HG03095 (cell line): ENCODE results near the gene NOVA2.
A peak's percentile ranks its signal among the peaks of the same experiment; 100 is the strongest.
"Not testable (repeated sequence)": the region's sequence is repeated elsewhere in the genome, so short reads cannot be mapped to it uniquely, and the experiment has no call there.

ENCODE experiments used
- ATAC-seq: cut with Tn5 transposase; IDR thresholded peaks from one replicate; pipeline ENCODE4 v1.9.1; 2021; ENCODE audit warnings: moderate library complexity; ENCODE audit not compliant: unreplicated experiment

NOVA2 gene

DNA sequence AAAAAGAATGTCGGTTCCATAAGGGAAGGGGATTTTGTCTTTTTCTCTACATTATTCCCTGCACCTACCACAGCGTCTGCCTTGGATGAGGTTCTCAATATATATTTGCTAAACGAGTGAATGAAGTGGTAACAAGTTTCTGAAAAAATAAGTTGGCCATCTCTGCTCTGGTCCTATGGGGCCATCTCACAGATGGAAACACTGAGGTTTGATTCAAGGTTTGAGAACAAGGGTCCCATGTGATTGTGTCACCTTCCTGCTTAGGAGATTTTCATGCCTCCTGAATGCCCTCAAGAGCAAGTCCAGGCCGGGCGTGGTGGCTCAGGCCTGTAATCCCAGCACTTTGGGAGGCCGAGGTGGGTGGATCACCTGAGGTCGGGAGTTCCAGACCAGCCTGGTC, 74.4 kb downstream of the NOVA2 start:
- no peak for ATAC-seq

DNA sequence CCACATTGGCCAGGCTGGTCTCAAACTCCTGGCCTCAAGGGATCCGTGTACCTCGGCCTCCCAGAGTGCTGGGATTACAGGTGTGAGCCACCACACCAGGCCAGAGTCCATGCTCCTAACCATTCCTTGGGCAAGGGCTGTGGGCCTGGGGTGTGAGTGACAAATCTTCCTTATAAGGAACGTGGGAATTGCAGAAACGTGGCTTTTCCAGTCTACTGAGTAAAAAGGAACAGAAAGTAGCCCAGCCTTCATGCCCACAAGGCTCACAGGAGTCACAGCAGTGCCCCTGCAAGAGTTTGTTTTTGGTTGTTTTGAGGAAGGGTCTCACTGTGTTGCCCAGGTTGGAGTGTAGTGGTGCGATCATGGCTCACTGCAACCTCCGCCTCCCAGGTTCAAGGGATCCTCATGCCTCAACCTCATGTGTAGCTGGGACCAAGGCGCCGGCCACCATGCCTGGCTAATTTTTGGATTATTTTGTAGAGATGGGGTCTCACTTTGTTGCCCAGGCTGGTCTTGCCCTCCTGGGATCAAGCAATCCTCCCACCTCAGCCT, 76.3 kb downstream of the NOVA2 start:
- no peak for ATAC-seq

DNA sequence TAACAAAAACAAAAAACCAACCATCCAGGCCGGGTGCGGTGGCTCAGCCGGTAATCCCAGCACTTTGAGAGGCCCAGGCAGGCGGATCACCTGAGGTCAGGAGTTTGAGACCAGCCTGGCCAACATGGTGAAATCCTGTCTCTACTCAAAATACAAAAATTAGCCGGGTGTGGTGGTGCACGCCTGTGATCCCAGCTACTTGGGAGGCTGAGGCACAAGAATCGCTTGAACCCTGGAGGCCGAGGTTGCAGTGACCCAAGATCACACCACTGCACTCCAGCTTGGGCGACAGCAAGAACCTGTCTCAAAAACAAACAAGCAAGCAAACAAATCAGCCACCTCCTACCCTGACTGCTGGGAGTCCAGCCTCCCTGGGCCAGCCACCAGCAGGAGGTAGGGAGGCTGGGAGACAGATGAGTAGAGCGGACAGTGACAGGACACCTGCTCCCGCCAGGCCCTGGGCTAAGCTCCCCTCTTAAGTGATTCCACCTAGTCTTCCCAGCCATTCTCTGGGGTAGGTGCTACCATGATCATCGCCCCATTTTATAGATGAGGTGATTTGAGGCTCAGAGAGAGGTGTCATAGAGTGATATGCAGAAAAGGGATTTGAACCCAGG, 77.6 kb downstream of the NOVA2 start:
- not testable (repeated sequence) for ATAC-seq

DNA sequence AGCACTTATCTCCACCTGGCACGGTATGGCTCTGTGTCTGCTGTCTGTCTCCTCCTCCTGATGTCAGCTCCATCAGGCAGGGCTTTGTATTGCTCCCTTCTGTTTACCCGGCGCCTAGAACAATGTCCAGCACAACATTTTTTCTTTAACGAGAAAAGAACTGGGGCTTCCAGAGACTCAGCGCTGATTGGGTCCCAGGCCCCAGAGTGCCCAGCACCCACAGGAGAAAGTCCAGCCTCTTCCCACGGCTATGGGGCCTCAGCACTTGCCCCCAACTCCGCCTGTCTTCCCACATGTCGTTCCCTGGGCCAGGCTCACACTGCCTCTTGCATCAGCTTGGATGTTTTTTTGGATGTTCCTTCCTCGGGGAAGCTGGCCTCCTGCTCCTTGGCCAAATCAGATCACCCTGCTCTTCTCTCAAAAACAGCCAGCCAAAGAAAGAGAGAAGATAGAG, 78.1 kb downstream of the NOVA2 start:
- no peak for ATAC-seq

DNA sequence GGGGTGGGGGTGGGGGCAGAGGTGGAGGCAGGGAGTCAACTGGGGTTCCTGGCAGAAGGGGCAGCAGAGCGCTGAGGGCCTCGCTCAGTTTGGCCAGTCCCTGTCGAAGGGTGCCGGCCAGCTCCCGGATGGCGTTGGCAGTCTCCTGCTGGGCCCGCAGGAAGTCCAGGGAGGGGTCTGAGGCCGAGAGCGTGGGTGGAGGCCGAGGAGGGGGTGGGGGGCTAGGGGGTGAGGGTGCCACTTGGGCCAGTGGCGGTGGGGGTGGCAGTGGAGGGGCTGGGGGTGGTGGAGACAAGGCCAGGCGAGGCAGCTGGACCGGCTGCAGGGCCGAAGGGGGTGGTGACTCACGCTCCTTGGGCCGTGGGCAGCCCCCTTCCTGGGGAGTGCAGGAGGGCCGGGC, 82.8 kb downstream of the NOVA2 start:
- ATAC-seq = no peak

DNA sequence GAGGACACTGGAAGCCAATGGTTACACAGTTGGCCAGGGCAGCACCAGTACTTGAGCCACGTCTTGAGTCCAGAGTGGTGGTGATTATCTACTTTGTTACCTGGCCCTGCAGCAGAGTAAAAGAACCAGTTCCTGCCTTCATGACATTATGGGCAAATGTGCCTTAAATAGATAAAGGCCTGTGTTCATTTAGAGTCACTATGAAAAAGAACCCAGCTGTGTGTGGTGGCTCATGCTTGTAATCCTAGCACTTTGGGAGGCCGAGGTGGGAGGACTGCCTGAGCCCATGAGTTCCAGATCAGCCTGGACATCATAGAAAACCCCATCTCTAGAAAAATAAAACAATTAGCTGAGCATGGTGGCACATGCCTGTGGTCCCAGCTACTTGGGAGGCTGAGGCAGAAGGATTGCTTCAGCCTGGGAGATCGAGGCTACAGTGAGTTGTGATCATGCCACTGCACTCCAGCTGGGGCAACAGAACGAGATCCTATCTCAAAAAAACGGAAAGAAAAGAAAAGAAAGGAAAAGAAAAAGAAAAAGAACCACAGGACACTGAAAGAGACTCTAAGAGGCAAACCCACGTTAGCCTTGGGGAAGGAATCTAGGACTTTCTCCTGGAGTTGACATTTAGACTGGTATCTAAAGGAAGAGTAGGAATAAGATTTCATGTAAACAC, 84.3 kb downstream of the NOVA2 start:
- ATAC-seq = no peak

DNA sequence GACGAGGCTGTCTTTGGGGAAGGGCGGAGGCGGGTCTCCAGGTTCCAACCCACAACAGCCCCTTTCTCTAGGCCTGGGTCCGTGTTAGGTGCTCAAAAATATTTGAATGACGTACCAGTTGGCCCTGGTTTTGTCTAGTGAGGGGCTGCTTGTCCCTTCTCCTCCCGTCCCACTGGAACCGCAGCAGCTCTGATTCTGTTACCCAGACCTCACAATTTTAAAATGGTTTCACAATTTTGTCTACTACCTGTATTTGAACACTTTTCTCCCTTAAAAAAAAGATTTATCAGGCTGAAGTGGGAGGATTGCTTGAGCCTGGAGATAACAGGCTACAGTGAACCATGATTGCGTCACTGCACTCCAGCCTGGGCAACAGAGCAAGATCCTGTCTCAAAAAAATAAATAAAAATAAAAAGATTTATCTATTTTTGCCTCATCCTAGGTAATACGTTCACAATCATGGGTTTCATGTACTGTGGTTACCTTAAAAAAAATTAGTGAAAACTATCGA, 86.4 kb downstream of the NOVA2 start:
- no peak for ATAC-seq

DNA sequence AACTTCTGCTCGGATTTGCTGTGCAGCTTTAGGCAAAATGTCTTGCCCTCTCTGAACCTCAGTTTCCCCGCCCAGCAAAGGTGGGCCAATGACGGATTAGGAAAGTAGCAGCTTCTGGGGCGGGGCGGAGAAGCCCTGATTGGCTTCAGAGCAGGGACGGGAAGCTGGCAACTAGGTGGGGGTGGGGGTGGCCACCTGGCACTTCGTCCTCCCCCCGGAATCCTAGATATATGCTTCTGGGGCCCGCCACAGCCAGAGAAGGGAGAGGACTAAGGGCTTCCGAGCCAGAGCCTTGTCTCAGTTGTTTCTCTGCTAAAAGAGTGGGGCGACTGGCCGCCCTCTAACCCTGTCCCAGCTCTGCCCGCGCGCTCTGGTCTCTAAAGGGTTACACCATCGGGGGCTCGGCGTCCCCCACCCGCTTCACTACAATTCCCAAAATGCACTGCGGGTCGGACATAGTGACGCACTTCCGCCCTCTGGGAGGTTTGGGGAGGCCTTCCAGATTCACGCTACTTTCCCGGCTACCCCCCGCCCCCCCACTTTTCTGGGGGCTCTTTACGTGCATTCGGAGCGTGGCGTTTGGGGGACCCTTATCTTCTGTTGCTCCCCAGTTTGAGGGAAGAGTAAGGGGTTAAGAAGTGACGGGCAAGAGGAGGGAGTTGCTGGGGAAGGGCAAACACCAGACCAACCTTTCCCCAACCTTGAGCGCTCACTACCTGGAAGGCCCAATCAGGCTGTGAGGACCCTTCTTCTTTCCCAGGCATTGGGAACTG, 87.1 kb downstream of the NOVA2 start:
- ATAC-seq = peak; percentile 46

DNA sequence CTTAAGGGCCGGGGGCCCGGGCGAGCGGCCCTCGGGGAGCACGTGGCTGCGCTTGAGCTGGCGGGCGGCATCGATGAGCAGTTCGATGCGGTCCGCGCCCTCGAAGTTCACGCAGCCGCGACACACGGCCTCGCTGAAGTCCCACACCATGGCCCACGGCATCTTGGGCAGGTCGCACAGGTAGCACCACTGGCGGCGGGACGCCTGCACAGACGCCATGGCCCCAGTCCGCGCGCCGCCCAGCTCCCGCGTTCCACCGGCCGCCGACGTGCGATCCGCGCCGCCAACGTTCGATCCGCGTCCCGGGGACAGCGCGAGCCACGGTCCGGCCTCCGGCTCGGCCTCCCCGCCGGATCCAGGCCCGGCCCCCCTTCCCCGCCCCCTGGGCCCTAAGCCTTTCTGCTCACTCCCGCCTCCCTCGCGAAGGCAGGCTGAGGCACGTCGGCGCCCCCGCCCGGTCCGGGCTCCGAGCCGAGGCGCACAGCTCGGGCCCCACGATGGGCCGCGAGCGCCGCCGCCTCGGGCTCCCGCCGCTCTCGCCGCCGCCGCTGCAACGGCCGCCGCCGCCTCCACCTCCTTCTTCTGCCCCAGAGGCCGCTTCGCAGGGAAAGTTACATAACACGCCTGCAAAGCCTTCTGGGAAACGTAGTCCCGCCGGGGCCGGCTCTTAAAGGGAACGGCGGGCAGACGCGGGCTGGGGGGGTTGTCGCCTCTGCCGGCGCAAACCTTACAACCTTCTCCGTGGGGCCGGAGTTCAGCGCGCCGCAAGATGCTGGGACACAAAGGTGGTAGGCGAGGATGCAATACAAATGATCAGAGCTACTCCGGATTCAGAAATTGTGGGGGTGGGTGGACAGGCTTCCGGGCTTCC, 87.9 kb downstream of the NOVA2 start, which contains the start of gene IRF2BP1:
Gene IRF2BP1, minus strand, starts transcription at position 586 of the 871 bp plus-strand sequence. Its CDS starts 367 bp downstream, at position 219.
- peak; percentile 31 for ATAC-seq

DNA sequence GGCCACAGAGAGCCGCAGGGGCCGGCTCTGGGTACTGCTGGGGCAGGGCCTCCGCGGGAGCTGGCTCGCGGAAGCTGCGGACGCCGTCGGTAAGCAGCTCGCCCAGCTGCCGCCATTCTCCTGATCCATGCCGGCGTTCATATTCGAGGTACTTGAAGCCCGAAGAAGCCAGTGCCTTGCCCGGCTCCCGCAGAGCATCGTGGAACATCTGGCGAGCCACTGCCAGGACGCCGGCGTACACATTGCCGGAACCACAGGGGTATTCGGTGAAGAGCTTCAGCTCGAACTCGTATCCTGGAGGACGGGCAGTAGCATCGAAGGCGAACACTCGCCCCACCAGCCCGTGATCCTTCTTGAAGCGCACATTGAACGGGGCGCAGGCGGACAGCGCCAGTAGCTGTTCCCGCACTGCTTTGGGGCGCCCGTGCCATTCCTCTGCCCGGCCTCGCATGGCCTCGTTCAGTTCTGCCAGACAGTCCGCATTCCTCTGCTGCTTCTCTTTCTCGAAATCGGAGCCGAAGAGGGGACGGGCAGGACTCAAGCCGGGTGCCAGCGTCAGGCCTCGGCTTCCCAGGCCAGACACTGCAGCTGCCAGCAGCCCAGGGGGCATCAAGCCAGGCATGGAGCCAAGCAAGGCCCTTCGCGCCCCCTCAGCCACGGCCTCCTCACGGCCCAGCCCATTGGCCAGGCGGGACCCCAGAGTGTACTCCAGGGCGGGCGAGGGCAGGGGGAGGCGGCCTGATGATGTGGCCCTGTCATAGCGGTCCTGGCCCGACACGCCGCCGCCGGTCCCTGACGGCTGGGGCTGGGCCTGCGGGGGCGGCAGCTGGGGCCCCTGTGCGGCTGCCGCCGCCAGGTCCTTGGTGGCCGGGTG, 88.7 kb downstream of the NOVA2 start:
- no peak for ATAC-seq

DNA sequence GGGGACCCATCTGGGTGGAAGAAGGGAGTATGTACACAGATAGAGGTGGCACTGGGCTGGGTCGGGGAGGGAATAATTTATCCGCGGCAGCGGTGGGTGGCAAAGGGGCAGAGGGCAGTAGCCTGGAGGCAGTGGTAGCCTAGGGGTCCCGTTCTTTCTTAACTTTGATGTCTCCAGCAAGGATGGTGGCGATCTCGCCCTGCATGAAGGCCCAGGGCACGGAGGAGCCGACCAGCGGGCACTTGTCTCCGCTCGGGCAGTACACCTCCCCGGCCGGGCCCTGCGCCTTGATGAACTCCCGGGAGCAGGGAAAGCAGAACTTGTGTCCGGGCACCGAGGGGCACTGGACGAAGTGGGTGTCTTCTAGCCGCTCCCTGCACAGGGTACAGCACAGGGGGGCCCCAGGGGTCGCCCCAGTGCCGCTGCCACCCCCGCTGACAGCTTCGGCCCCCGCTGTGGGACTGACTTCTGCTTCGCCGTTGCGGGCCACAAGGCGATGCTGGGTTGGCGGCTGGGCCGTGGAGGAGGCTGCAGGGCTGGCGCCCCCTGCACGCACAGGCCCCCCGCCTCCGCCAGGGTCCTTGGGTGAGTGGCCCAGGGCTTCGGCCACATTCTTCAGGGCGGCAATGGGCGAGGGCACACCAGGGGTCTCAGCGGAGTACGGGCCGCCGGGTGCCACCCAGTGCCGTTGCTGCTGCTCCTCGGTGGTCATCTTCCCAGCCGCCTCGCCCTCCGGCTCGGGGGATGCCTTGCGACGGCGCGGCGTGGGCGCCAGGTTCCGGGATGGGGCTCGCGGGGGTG, 89.6 kb downstream of the NOVA2 start:
- no peak for ATAC-seq
